GM23248 (cell line): ENCODE data around the gene SLC2A5. TPM values are rescaled to one million over a fixed set of nuclear protein-coding genes. Genes with fewer than 3 reads are reported as not detected.

Experiments used
- DNase-seq: peaks from one replicate; pipeline ENCODE4 v3.0.0-alpha.2; 2015
- H2AFZ ChIP-seq: fragments of 200-600 bp; sonication (generic); 2 replicates; pipeline ENCODE4 v1.6.1; 2016; ENCODE audit warnings: antibody characterized with exemption
- H3F3A ChIP-seq: fragments of 200-600 bp; sonication (generic); 2 replicates; pipeline ENCODE4 v1.6.1; 2016; ENCODE audit warnings: mild to moderate bottlenecking, antibody characterized with exemption, mixed run types; ENCODE audit not compliant: insufficient read depth
- H3K27ac ChIP-seq: fragments of 200-600 bp; sonication (generic); 2 replicates; pipeline ENCODE4 v1.5.1; 2016; ENCODE audit warnings: mild to moderate bottlenecking
- H3K27me3 ChIP-seq: fragments of 200-600 bp; sonication (generic); replicated peaks from 2 replicates; pipeline ENCODE4 v1.6.1; 2016; ENCODE audit warnings: mild to moderate bottlenecking; ENCODE audit not compliant: insufficient read depth
- H3K36me3 ChIP-seq: fragments of 200-600 bp; sonication (generic); 2 replicates; pipeline ENCODE4 v1.6.1; 2016; ENCODE audit warnings: low read depth, mild to moderate bottlenecking
- H3K4me1 ChIP-seq: fragments of 200-600 bp; sonication (generic); 2 replicates; pipeline ENCODE4 v1.6.1; 2016; ENCODE audit warnings: mild to moderate bottlenecking; ENCODE audit not compliant: insufficient read depth
- H3K4me2 ChIP-seq: fragments of 200-600 bp; sonication (generic); one replicate; pipeline ENCODE4 v1.6.1; 2016; ENCODE audit warnings: mild to moderate bottlenecking; ENCODE audit not compliant: unreplicated experiment
- H3K4me3 ChIP-seq: fragments of 200-600 bp; sonication (generic); 2 replicates; pipeline ENCODE4 v1.5.1; 2016; ENCODE audit warnings: mild to moderate bottlenecking
- H3K79me2 ChIP-seq: fragments of 200-600 bp; sonication (generic); 2 replicates; pipeline ENCODE4 v1.6.1; 2016; ENCODE audit warnings: mild to moderate bottlenecking; ENCODE audit not compliant: insufficient read depth
- H3K9ac ChIP-seq: fragments of 200-600 bp; sonication (generic); 2 replicates; pipeline ENCODE4 v1.6.1; 2016; ENCODE audit warnings: mild to moderate bottlenecking
- H3K9me2 ChIP-seq: fragments of 200-600 bp; sonication (generic); 2 replicates; pipeline ENCODE4 v1.6.1; 2016; ENCODE audit warnings: mixed run types, mild to moderate bottlenecking, moderate library complexity; ENCODE audit not compliant: insufficient read depth
- H3K9me3 ChIP-seq: fragments of 200-600 bp; sonication (generic); one replicate; pipeline ENCODE4 v1.6.1; 2017; ENCODE audit warnings: low read depth
- H4K20me1 ChIP-seq: fragments of 200-600 bp; sonication (generic); 2 replicates; pipeline ENCODE4 v1.6.0; 2016; ENCODE audit not compliant: insufficient read depth
- EZH2 ChIP-seq: fragments of 200-600 bp; sonication (generic); IDR thresholded peaks from 2 replicates; pipeline ENCODE4 v1.6.1; 2018; ENCODE audit warnings: antibody characterized with exemption, mild to moderate bottlenecking; ENCODE audit not compliant: insufficient read depth, poor library complexity, severe bottlenecking
- EZH2phosphoT487 ChIP-seq: fragments of 200-600 bp; sonication (generic); IDR thresholded peaks from 2 replicates; pipeline ENCODE4 v1.6.1; 2018; ENCODE audit warnings: antibody characterized with exemption, moderate library complexity, mild to moderate bottlenecking, low read depth; ENCODE audit not compliant: insufficient read depth
- WGBS, 2 experiments: methylation state at CpG; one replicate each; pipeline ENCODE4 v1.1.6; 2015 to 2017; ENCODE audit warnings: low lambda C conversion rate in 2 of 2, low coverage in 1 of 2; ENCODE audit errors: missing lambda C conversion rate in 2 of 2; 5-methylcytosine and 5-hydroxymethylcytosine counted together
- in situ Hi-C: fragments of 300-500 bp; cut with MboI; formaldehyde crosslinking; loops from 2 replicates; pipeline ENCODE4 v1.15.0; 2020
- polyA plus RNA-seq: library from polyadenylated mRNA; unstranded; fragments of >200 nt; fragmentation: Nextera tagmentation; extraction: Ambion mirVana; gene quantifications from 2 replicates; pipeline ENCODE4 v1.2.1, GENCODE V29; 2016
- total RNA-seq: library from RNA; depleted of rRNA; stranded (reverse); fragments of >200 nt; shearing (Covaris generic); gene quantifications from 2 replicates; pipeline ENCODE4 v1.2.3, GENCODE V29; 2014

The SLC2A5 gene
- total and polyA plus RNA-seq, 2 experiments from 2014 or later, result 0.29 to 0.54 TPM

DNA sequence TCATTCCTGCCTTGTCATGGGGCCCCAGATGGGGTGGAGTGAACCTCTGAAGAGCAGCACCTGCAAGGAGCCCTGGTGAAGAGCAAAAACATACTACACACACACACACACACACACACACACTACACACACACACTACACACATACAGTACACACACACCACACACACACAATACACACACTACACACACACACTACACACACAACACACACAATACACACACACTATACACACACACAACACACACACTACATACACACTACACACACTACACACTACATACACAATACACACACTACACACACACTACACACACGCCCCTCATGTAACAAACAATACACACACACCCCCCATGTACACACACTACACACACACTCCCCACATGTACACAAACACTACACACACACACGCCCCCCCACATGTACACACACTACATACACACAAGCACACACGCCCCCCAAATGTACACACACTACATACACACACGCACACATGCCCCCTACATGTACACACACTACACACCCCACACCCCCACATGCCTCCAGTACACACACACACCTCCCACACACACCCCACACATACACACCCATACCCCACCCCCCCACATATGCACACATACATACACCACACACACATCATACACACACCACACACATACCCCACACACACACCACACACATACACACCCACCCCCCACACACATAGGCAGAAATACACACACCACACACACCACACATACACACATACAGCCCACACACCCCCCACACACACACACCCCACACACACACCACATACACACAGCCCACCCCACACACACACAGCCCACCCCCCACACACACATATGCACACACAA is 9.3 kb downstream of the SLC2A5 start:
- Histone ChIP-seq H3K4me2 (no peak overlapping the region), H3K4me3 (no peak overlapping the region), H3K27me3 (no peaks in the 10 kb centered on the region), H3K9ac (no peak overlapping the region), H3F3A (peaks cover 19% of the 10 kb centered on the region; the same call in 1 of the 2 replicates), H3K27ac (no peak overlapping the region), H2AFZ (no peak overlapping the region), H3K4me1 (peaks cover 28% of the 10 kb centered on the region), H3K9me3 (no peaks in the 10 kb centered on the region), H4K20me1 (no peaks in the 10 kb centered on the region), H3K79me2 (no peaks in the 10 kb centered on the region), H3K9me2 (no peaks in the 10 kb centered on the region), H3K36me3 (no peaks in the 10 kb centered on the region)
- 40 to 85% methylated on average over 1 to 4 of the region's 4 CpGs for WGBS, 2 experiments
- in situ Hi-C loops, result no loop called here
- TF ChIP-seq EZH2, result no peak
- no peak for TF ChIP-seq EZH2phosphoT487
- DNase-seq, result no peak

DNA sequence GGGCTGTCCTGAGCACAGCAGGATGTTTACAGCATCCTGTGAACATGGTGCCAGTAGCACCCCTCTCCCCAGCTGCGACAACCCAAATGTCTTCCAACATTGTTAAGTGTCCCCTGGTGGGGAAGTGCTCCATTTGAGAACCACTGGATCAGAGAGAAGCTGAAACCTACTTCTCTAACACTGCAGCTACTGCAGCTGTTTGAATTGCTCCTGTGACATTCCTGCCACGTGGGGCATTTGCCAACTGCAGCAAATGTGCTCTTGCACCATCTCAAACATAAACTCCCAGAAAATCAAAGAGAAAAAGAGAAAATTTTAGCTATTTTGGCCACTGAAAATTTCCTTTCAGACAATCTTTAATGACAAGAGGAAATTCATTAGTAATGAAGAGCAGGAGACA is 11.0 kb downstream of the SLC2A5 start:
- no peaks in the 10 kb centered on the region for H3K27me3 ChIP-seq
- DNase-seq, result peak; percentile 65
- no peak overlapping the region for H2AFZ ChIP-seq
- H3K9ac ChIP-seq, result no peak overlapping the region
- peaks cover 15% of the 10 kb centered on the region; the same call in 1 of the 2 replicates for H3F3A ChIP-seq
- no peak overlapping the region for H3K4me2 ChIP-seq
- H4K20me1 ChIP-seq, result no peaks in the 10 kb centered on the region
- H3K4me1 ChIP-seq, result peaks cover 16% of the 10 kb centered on the region
- H3K9me3 ChIP-seq, result no peaks in the 10 kb centered on the region
- no peaks in the 10 kb centered on the region for H3K79me2 ChIP-seq
- 48 to 61% methylated on average over 2 of the region's 2 CpGs for WGBS, 2 experiments
- no peak overlapping the region for H3K4me3 ChIP-seq
- no peak for TF ChIP-seq EZH2
- no peak for TF ChIP-seq EZH2phosphoT487
- H3K36me3 ChIP-seq, result no peaks in the 10 kb centered on the region
- H3K27ac ChIP-seq, result no peak overlapping the region
- in situ Hi-C loops, result no loop called here
- no peaks in the 10 kb centered on the region for H3K9me2 ChIP-seq

DNA sequence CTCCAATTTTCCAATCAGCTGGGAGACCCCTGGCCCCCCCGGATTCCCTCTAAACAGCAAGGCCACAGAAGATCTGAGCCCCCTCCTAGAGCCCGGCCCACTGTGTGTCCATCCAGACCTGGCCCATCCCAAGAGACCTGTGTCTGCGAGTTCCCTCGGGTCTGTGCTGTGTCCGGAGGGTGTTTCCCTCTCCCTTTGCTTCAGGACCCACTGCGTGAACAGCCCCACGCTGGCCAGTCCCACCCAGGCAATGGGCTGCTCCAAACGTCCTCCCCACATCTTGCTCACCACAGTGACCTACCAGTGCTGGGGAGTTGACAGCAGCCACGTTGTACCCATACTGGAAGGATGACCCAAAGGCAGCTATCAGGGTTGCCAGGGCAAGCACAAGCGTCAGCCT is 11.6 kb downstream of the SLC2A5 start:
- no peak overlapping the region for H2AFZ ChIP-seq
- H3K9me3 ChIP-seq, result no peaks in the 10 kb centered on the region
- no peaks in the 10 kb centered on the region for H3K36me3 ChIP-seq
- WGBS, 2 experiments, result 70 to 74% methylated on average over 9 to 10 of the region's 10 CpGs
- H3K9ac ChIP-seq, result no peak overlapping the region
- no peaks in the 10 kb centered on the region for H3K9me2 ChIP-seq
- H3K27ac ChIP-seq, result no peak overlapping the region
- no peaks in the 10 kb centered on the region for H3K79me2 ChIP-seq
- peaks cover 14% of the 10 kb centered on the region; the same call in 1 of the 2 replicates for H3F3A ChIP-seq
- H3K27me3 ChIP-seq, result no peaks in the 10 kb centered on the region
- H4K20me1 ChIP-seq, result no peaks in the 10 kb centered on the region
- DNase-seq, result no peak
- no peak overlapping the region for H3K4me3 ChIP-seq
- H3K4me1 ChIP-seq, result peaks cover 16% of the 10 kb centered on the region
- no peak overlapping the region for H3K4me2 ChIP-seq
- in situ Hi-C loops, result no loop called here
- TF ChIP-seq EZH2phosphoT487 (no peak), EZH2 (no peak)

DNA sequence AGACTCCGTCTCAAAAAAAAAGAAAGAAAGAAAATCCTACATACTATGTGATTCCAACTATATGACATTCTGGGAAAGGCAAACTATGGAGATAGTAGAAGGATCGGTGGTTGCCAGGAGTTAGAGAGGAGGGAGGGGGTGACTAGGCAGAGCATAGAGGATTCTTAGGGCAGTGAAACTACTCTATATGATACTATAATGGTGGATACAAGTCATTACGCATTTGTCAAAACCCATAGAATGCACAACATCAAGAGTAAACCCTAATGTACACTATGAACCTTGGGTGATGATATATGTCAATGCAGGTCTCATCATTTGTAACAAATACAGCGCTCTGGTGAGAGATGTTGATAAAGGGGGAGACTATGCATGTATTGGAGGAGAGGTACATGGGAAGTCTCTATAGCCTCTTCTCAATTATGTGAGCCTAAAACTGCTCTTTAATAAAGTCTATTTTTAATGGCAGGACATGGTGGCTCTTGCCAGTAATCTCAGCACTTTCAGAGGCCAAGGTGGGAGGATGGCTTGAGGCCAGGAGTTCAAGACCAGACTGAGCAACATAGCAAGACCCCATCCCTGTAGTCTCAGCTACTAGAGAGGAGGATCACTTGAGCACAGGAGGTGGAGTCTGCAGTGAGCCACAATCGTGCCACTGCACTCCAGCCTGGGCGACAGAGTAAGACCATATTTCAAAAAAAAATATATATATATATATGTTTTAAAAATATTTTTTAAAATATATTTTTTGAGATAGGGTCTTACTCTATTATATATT is 17.0 kb downstream of the SLC2A5 start:
- Histone ChIP-seq H3K4me3 (no peak overlapping the region), H3K9me3 (no peaks in the 10 kb centered on the region), H2AFZ (no peak overlapping the region), H3K79me2 (no peaks in the 10 kb centered on the region), H4K20me1 (no peaks in the 10 kb centered on the region), H3F3A (no peaks in the 10 kb centered on the region), H3K9ac (no peak overlapping the region), H3K4me1 (no peaks in the 10 kb centered on the region), H3K27ac (no peak overlapping the region), H3K27me3 (peaks cover 14% of the 10 kb centered on the region), H3K9me2 (no peaks in the 10 kb centered on the region), H3K36me3 (no peaks in the 10 kb centered on the region), H3K4me2 (no peak overlapping the region)
- in situ Hi-C loops, result no loop called here
- no peak for TF ChIP-seq EZH2phosphoT487
- TF ChIP-seq EZH2, result no peak
- no peak for DNase-seq
- 82 to 85% methylated on average over 6 of the region's 6 CpGs for WGBS, 2 experiments
